GM12891 (cell line): Measurements from ENCODE around the gene ZFPM1.

Experiments
- POLR2A ChIP-seq: IDR thresholded peaks from 2 replicates; pipeline ENCODE4 v1.6.1; 2011; ENCODE audit warnings: low read depth, low read length, control low read depth
- POLR2AphosphoS5 ChIP-seq: IDR thresholded peaks from 2 replicates; pipeline ENCODE4 v1.6.1; 2011; ENCODE audit warnings: low read depth, low read length, control low read depth

GRCh38 chr16:88508376-88508867, 55.3 kb downstream of the ZFPM1 start:
- TF ChIP-seq POLR2A (no peak), POLR2AphosphoS5 (no peak)
